ENCODE measurements around the gene MT1A. TPM values are rescaled to one million over a fixed set of nuclear protein-coding genes. Genes with fewer than 3 reads are reported as not detected.

MT1A gene
- total RNA-seq, 1 donor from 2014 or later: 2.3 TPM

GRCh38 chr16:56625943-56626654, 12.4 kb upstream of the MT1A start:
- intact Hi-C loops (cut with micrococcal nuclease): no loop called here
- ATAC-seq: peak; percentile 78
- DNase-seq: peak; percentile 78

- ATAC-seq (peak; percentile 19), DNase-seq (no peak)
- intact Hi-C loops (cut with micrococcal nuclease): no loop called here
Measured at GRCh38 chr16:56626685-56627084, 11.8 kb upstream of the MT1A start.

- DNase-seq: no peak
- intact Hi-C loops (cut with micrococcal nuclease): no loop called here
- no peak for ATAC-seq
Measured at GRCh38 chr16:56628486-56629350, 9.7 kb upstream of the MT1A start.

GRCh38 chr16:56629531-56629930, 8.9 kb upstream of the MT1A start:
- ATAC-seq: no peak
- DNase-seq: no peak
- intact Hi-C loops (cut with micrococcal nuclease): no loop called here

- intact Hi-C loops (cut with micrococcal nuclease): no loop called here
- no peak for DNase-seq
- no peak for ATAC-seq
Measured at GRCh38 chr16:56630134-56630533, 8.3 kb upstream of the MT1A start.

GRCh38 chr16:56631197-56631596, 7.3 kb upstream of the MT1A start:
- intact Hi-C loops (cut with micrococcal nuclease): no loop called here
- DNase-seq (no peak), ATAC-seq (no peak)

- intact Hi-C loops (cut with micrococcal nuclease): no loop called here
- no peak for DNase-seq
- ATAC-seq: no peak
Measured at GRCh38 chr16:56631832-56632155, 6.7 kb upstream of the MT1A start.

- DNase-seq (peak; percentile 84), ATAC-seq (peak; percentile 86)
- intact Hi-C loops (cut with micrococcal nuclease): no loop called here
Measured at GRCh38 chr16:56632156-56632847, 6.2 kb upstream of the MT1A start, which contains the start of gene MT1M. MT1M (plus strand) TSS chr16:56632659; CDS start chr16:56632732, 73 bp downstream.

GRCh38 chr16:56632848-56633365, 5.6 kb upstream of the MT1A start:
- peak; percentile 2 for ATAC-seq
- DNase-seq: no peak
- intact Hi-C loops (cut with micrococcal nuclease): no loop called here

GRCh38 chr16:56633535-56633934, 4.9 kb upstream of the MT1A start:
- DNase-seq (no peak), ATAC-seq (no peak)
- intact Hi-C loops (cut with micrococcal nuclease): no loop called here

GRCh38 chr16:56634715-56635440, 3.6 kb upstream of the MT1A start:
- DNase-seq (no peak), ATAC-seq (no peak)
- intact Hi-C loops (cut with micrococcal nuclease): no loop called here

GRCh38 chr16:56635441-56635967, 3.0 kb upstream of the MT1A start:
- intact Hi-C loops (cut with micrococcal nuclease): no loop called here
- no peak for DNase-seq
- ATAC-seq: no peak

GRCh38 chr16:56636616-56637413, 1.7 kb upstream of the MT1A start:
- no peak for ATAC-seq
- no peak for DNase-seq
- intact Hi-C loops (cut with micrococcal nuclease): no loop called here

GRCh38 chr16:56639045-56639444, 579 bp downstream of the MT1A start:
- ATAC-seq (no peak), DNase-seq (no peak)
- intact Hi-C loops (cut with micrococcal nuclease): no loop called here

GRCh38 chr16:56640076-56640475, 1.6 kb downstream of the MT1A start:
- DNase-seq (no peak), ATAC-seq (no peak)
- intact Hi-C loops (cut with micrococcal nuclease): no loop called here

- intact Hi-C loops (cut with micrococcal nuclease): no loop called here
- DNase-seq (no peak), ATAC-seq (no peak)
Measured at GRCh38 chr16:56641166-56641565, 2.7 kb downstream of the MT1A start.

GRCh38 chr16:56643080-56643778, 4.8 kb downstream of the MT1A start:
- intact Hi-C loops (cut with micrococcal nuclease): no loop called here

GRCh38 chr16:56643833-56644232, 5.4 kb downstream of the MT1A start:
- intact Hi-C loops (cut with micrococcal nuclease): no loop called here
- DNase-seq (no peak), ATAC-seq (no peak)

More at GRCh38 chr16:56643080-56643778, 4.8 kb downstream of the MT1A start:
- peak; percentile 82 for DNase-seq
- peak; percentile 92 for ATAC-seq

All from left ventricle myocardium superior (tissue), 1 donor.